H1 (cell line): ENCODE measurements around the gene FOXK1. TPM values are rescaled to one million over a fixed set of nuclear protein-coding genes. Genes with fewer than 3 reads are reported as not detected.

Experiments used
- CTCF ChIA-PET: fragments of 300-600 bp; sonication (Branson Sonifier 250); formaldehyde crosslinking; loops from one replicate; lab custom pipeline; 2021; ENCODE audit not compliant: partially characterized antibody; lab: Charles Lee
- POLR2A ChIA-PET: fragments of 300-600 bp; sonication (Branson Sonifier 250); formaldehyde crosslinking; loops from one replicate; lab custom pipeline; 2021; ENCODE audit warnings: inconsistent platforms; ENCODE audit not compliant: partially characterized antibody; lab: Charles Lee
- DNase-seq, 2 experiments: peaks; one replicate each; pipeline versions ENCODE4 v3.0.0 to v3.0.0-alpha.2; 2010 to 2022; ENCODE audit warnings: low spot score in 2 of 2, low read depth in 1 of 2, mixed read lengths in 1 of 2
- FAIRE-seq: peaks from 2 replicates; lab custom pipeline; 2011; peaks lifted over from hg19 to GRCh38; lab: Jason Lieb, UNC
- H2AFZ ChIP-seq: 2 replicates; pipeline ENCODE4 v1.8.1; 2012; ENCODE audit warnings: low read length, inconsistent platforms
- H2AK5ac ChIP-seq: 2 replicates; pipeline ENCODE4 v1.6.1; 2013; ENCODE audit warnings: low read depth, low read length
- H2BK120ac ChIP-seq: replicated peaks from 2 replicates; pipeline ENCODE3; 2013; ENCODE audit warnings: low read depth, low read length, inconsistent platforms
- H2BK12ac ChIP-seq: 2 replicates; pipeline ENCODE4 v1.6.1; 2013; ENCODE audit warnings: low read depth, low read length
- H2BK15ac ChIP-seq: 2 replicates; pipeline ENCODE4 v1.6.1; 2013; ENCODE audit warnings: low read length
- H2BK20ac ChIP-seq: 2 replicates; pipeline ENCODE4 v1.6.1; 2013; ENCODE audit warnings: low read length
- H2BK5ac ChIP-seq: 2 replicates; pipeline ENCODE4 v1.6.1; 2013; ENCODE audit warnings: low read depth, low read length
- H3K14ac ChIP-seq: 2 replicates; pipeline ENCODE4 v1.6.1; 2013; ENCODE audit warnings: inconsistent platforms; ENCODE audit not compliant: insufficient read length
- H3K18ac ChIP-seq: 2 replicates; pipeline ENCODE4 v1.6.1; 2013; ENCODE audit warnings: low read length; ENCODE audit errors: extremely low read depth
- H3K23ac ChIP-seq: 2 replicates; pipeline ENCODE4 v1.6.1; 2013; ENCODE audit warnings: inconsistent platforms; ENCODE audit not compliant: insufficient read length
- H3K23me2 ChIP-seq: 2 replicates; pipeline ENCODE4 v1.6.1; 2013; ENCODE audit warnings: low read depth, low read length
- H3K27ac ChIP-seq: 2 replicates; pipeline ENCODE4 v1.6.1; 2011; ENCODE audit warnings: low read depth, low read length, inconsistent platforms
- H3K27me3 ChIP-seq, 4 experiments: replicated peaks in 1 of 4; 1 replicate in 1 of 4; 2 replicates in 3 of 4; pipeline versions ENCODE4 v1.6.1 to v1.8.1; 2011 to 2013; ENCODE audit warnings: low read length in 3 of 4, mild to moderate bottlenecking in 3 of 4, inconsistent platforms in 2 of 4, mixed read lengths in 2 of 4, moderate library complexity in 1 of 4; ENCODE audit not compliant: control insufficient read depth in 3 of 4, insufficient read depth in 3 of 4; ENCODE audit errors: extremely low read depth in 1 of 4
- H3K36me3 ChIP-seq, 4 experiments: 2 replicates each; pipeline versions ENCODE4 v1.6.1 to v1.8.1; 2011 to 2013; ENCODE audit warnings: mild to moderate bottlenecking in 4 of 4, low read length in 3 of 4, moderate library complexity in 2 of 4, control low read depth in 1 of 4, inconsistent platforms in 1 of 4; ENCODE audit not compliant: insufficient read depth in 4 of 4, control insufficient read depth in 2 of 4
- H3K4ac ChIP-seq: replicated peaks from 2 replicates; pipeline ENCODE3; 2013; ENCODE audit warnings: low read length, low read depth, mixed read lengths, inconsistent platforms; ENCODE audit not compliant: insufficient read length
- H3K4me1 ChIP-seq, 4 experiments: replicated peaks in 1 of 4; 1 replicate in 1 of 4; 2 replicates in 3 of 4; pipeline versions ENCODE4 v1.6.1 to v1.8.1; 2011 to 2013; ENCODE audit warnings: low read length in 3 of 4, inconsistent platforms in 2 of 4, mixed read lengths in 1 of 4; ENCODE audit not compliant: insufficient read depth in 4 of 4, control insufficient read depth in 3 of 4
- H3K4me2 ChIP-seq, 2 experiments: 2 replicates each; pipeline versions ENCODE4 v1.6.1 to v1.8.1; 2011 to 2013; ENCODE audit warnings: low read depth in 2 of 2, low read length in 2 of 2, control low read depth in 1 of 2, inconsistent platforms in 1 of 2, mild to moderate bottlenecking in 1 of 2; ENCODE audit not compliant: insufficient read depth in 1 of 2
- H3K4me3 ChIP-seq, 4 experiments: fragments of 200-600, 300-600 bp in 1 of 4; sonication (generic), shearing (Covaris generic), sonication (Bioruptor Twin) in 1 of 4; 2 replicates each; pipeline versions ENCODE4 v1.5.1 to v1.8.1; 2011 to 2016; ENCODE audit warnings: low read length in 4 of 4, low read depth in 3 of 4, control low read depth in 2 of 4, inconsistent platforms in 2 of 4, mild to moderate bottlenecking in 2 of 4, mixed read lengths in 1 of 4, moderate library complexity in 1 of 4; ENCODE audit not compliant: insufficient read depth in 2 of 4; ENCODE audit errors: extremely low read depth in 1 of 4
- H3K56ac ChIP-seq: replicated peaks from 2 replicates; pipeline ENCODE3; 2013; ENCODE audit warnings: low read depth, mild to moderate bottlenecking, mixed read lengths, low read length, inconsistent platforms; ENCODE audit not compliant: insufficient read length
- H3K79me1 ChIP-seq: 2 replicates; pipeline ENCODE4 v1.6.1; 2013; ENCODE audit warnings: low read depth, low read length, control low read depth
- H3K79me2 ChIP-seq, 2 experiments: 2 replicates each; pipeline versions ENCODE4 v1.6.1 to v1.8.1; 2012 to 2013; ENCODE audit warnings: low read length in 2 of 2, mild to moderate bottlenecking in 2 of 2, inconsistent platforms in 1 of 2; ENCODE audit not compliant: insufficient read depth in 2 of 2, control insufficient read depth in 1 of 2
- H3K9ac ChIP-seq, 4 experiments: replicated peaks in 1 of 4; 1 replicate in 1 of 4; 2 replicates in 3 of 4; pipeline versions ENCODE4 v1.6.1 to v1.8.1; 2011 to 2013; ENCODE audit warnings: low read depth in 3 of 4, low read length in 3 of 4, control low read depth in 2 of 4, mild to moderate bottlenecking in 2 of 4, moderate library complexity in 2 of 4, inconsistent platforms in 1 of 4; ENCODE audit errors: extremely low read depth in 1 of 4
- H3K9me3 ChIP-seq, 2 experiments: 2 replicates each; pipeline versions ENCODE4 v1.6.1 to v1.8.1; 2012 to 2013; ENCODE audit warnings: mild to moderate bottlenecking in 2 of 2, moderate library complexity in 2 of 2, control low read depth in 1 of 2, inconsistent platforms in 1 of 2, low read depth in 1 of 2, low read length in 1 of 2, mixed read lengths in 1 of 2; ENCODE audit not compliant: insufficient read depth in 2 of 2
- H4K20me1 ChIP-seq, 2 experiments: replicated peaks in 1 of 2; 2 replicates each; pipeline versions ENCODE3 to v1.8.1; 2011 to 2013; ENCODE audit warnings: inconsistent platforms in 2 of 2, low read length in 2 of 2, mild to moderate bottlenecking in 1 of 2; ENCODE audit not compliant: insufficient read depth in 2 of 2, control insufficient read depth in 1 of 2
- H4K5ac ChIP-seq: 2 replicates; pipeline ENCODE4 v1.6.1; 2013; ENCODE audit warnings: low read length, low read depth, mixed read lengths, inconsistent platforms; ENCODE audit not compliant: insufficient read length
- H4K8ac ChIP-seq: 2 replicates; pipeline ENCODE4 v1.8.0; 2013; ENCODE audit warnings: mild to moderate bottlenecking, moderate library complexity, low read length, inconsistent platforms; ENCODE audit not compliant: insufficient read depth; ENCODE audit errors: extremely low read depth
- H4K91ac ChIP-seq: replicated peaks from 2 replicates; pipeline ENCODE3; 2013; ENCODE audit warnings: low read length, mixed read lengths, inconsistent platforms; ENCODE audit not compliant: insufficient read length
- WGBS, 2 experiments: shearing (Covaris generic) in 1 of 2; methylation state at CpG; one replicate each; pipeline versions ENCODE4 v1.1.6 to v1.1.7; 2013 to 2015; ENCODE audit warnings: low lambda C conversion rate in 2 of 2, mixed read lengths in 2 of 2, inconsistent platforms in 1 of 2, low coverage in 1 of 2, missing lambda C conversion rate in 1 of 2; ENCODE audit not compliant: insufficient replicate concordance in 2 of 2, insufficient coverage in 1 of 2, insufficient read length in 1 of 2; ENCODE audit errors: extremely low coverage in 1 of 2, missing lambda C conversion rate in 1 of 2; 5-methylcytosine and 5-hydroxymethylcytosine counted together
- polyA plus RNA-seq, 7 experiments: library from polyadenylated mRNA; depleted of rRNA in 3 of 7; stranded (reverse) in 5 of 7; unstranded in 2 of 7; fragments of >200 nt in 5 of 7; fragments of 200-250 nt in 2 of 7; gene quantifications; 1 replicate in 5 of 7; 2 replicates in 1 of 7; 4 replicates in 1 of 7; pipeline versions ENCODE4 v1.2.1 to v1.2.3, GENCODE V29; 2011 to 2013; ENCODE audit warnings: missing spikeins in 2 of 7, mixed read lengths in 2 of 7
- total RNA-seq: library from RNA; stranded (reverse); fragmentation: NEBNext Ultra II Directional; extraction: Animal tissue kit (Norgen Biotek cat#: 25700); gene quantifications from 2 replicates; pipeline ENCODE4 v1.2.1, GENCODE V29; 2021
- TF ChIP-seq, protein P1 (sequence below): IDR thresholded peaks from 2 replicates; pipeline ENCODE4 v1.6.1; 2011; ENCODE audit warnings: low read depth, mild to moderate bottlenecking, low read length; ENCODE audit not compliant: insufficient read depth

Gene FOXK1
- total and polyA plus RNA-seq, 2 of the 8 experiments (the other 6 are each of a cell fraction or from before 2014, with no cell fraction given): 2.0 to 8.5 TPM

DNA sequence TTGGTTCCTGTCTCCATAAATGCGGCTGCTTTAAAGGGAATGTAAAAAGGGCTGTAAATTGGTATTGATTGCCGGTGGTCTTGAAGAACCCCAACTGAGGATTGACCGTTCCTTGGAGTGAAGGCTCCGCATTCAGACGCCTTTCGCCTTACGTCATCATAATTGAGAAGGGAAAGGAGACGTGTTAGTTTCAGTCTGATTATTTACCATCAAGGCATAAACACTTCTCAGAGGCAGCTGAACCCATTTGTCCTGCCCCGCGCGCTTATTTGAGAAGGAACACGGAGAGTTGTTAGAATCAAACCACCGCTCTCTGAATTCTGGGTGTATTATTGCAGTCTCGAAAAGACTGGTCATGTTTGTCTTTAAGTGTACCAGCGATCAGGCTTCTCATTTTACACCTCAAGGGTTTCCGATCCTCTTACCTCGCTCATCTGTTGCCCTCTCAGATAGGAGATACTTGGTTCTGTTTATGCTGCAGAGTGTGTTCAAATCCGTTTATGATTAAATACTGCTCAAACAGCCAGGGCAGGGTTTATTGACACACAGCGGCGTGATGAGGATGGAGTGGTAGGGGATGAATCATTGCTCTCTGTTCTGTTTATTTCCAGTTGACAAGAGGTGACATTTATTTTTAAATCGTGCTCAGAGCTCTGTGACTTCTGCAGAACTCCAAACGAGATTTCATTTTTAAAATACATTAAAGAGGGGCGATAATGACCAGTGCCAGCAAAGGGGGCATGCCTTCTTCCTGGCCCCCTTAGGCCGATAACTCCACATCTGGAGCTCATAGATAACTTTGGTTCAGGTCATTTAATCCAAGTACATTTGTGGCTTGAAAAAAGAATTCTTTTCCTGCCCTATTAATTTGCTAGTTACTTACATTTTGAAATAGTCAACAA lies 30.4 kb downstream of the FOXK1 start:
- H3K4me3 ChIP-seq: no peak overlapping the region
- peaks cover 10% of the 10 kb centered on the region for H3K79me1 ChIP-seq
- H2BK20ac ChIP-seq: no peak overlapping the region
- peaks cover 44 to 51% of the 10 kb centered on the region in 2 experiments for H4K20me1 ChIP-seq
- H3K14ac ChIP-seq: no peak overlapping the region
- CTCF ChIA-PET: interaction anchor here (0.7 to 2.2 kb wide), 3 partner anchors 9 to 22 kb away, joined by 3 to 6 read pairs (median 5); no protein-coding TSS in a partner anchor
- peaks cover 0 to 2% of the 10 kb centered on the region in 2 experiments; a peak in 1 of 4 replicates for H3K79me2 ChIP-seq
- H2AK5ac ChIP-seq: no peak overlapping the region
- no peak overlapping the region for H2BK15ac ChIP-seq
- no peak overlapping the region for H4K8ac ChIP-seq
- peaks cover under 1% of the 10 kb centered on the region; the same call in 1 of the 2 replicates for H3K23me2 ChIP-seq
- no peak for FAIRE-seq
- no peak for DNase-seq
- H3K9me3 ChIP-seq: peaks cover 0 to 12% of the 10 kb centered on the region in 2 experiments; a peak in 2 of 4 replicates
- no peak overlapping the region for H3K9ac ChIP-seq
- WGBS, 2 experiments: 90% methylated on average over 24 of the region's 24 CpGs; no CpG with 5 or more reads in 1 of the 2 experiments
- H3K27ac ChIP-seq: no peak overlapping the region
- H3K23ac ChIP-seq: no peak overlapping the region
- H2AFZ ChIP-seq: no peak overlapping the region
- no peak overlapping the region for H3K18ac ChIP-seq
- POLR2A ChIA-PET: interaction anchor here (0.6 to 0.8 kb wide), 3 partner anchors 21 to 487 kb away, joined by 3 to 4 read pairs (median 4); no protein-coding TSS in a partner anchor
- H2BK5ac ChIP-seq: no peak overlapping the region
- no peak overlapping the region for H3K4ac ChIP-seq
- no peak overlapping the region for H3K4me2 ChIP-seq
- no peak overlapping the region for H4K5ac ChIP-seq
- TF ChIP-seq, protein P1, sequence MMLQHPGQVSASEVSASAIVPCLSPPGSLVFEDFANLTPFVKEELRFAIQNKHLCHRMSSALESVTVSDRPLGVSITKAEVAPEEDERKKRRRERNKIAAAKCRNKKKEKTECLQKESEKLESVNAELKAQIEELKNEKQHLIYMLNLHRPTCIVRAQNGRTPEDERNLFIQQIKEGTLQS: no peak
- H3K4me1 ChIP-seq: peaks cover 0 to 10% (median 2%) of the 10 kb centered on the region in 4 experiments; a peak in 5 of 7 replicates
- H4K91ac ChIP-seq: no peak overlapping the region
- no peak overlapping the region for H2BK120ac ChIP-seq
- no peaks in the 10 kb centered on the region for H3K36me3 ChIP-seq
- no peak overlapping the region for H3K56ac ChIP-seq
- H3K27me3 ChIP-seq: peaks cover 30 to 59% (median 54%) of the 10 kb centered on the region in 4 experiments
- H2BK12ac ChIP-seq: no peak overlapping the region
